Measurements from ENCODE around the gene GGCT.
"Not testable (repeated sequence)": the region's sequence is repeated elsewhere in the genome, so short reads cannot be mapped to it uniquely, and the experiment has no call there.

GGCT gene

GRCh38 chr7:30505174-30505697 is 607 bp upstream of the GGCT start:
- Histone ChIP-seq H3K4me1 (ENCODE audit: control insufficient read depth, insufficient read depth, low read length) (peaks cover 19% of the 10 kb centered on the region), H3K4me3 (ENCODE audit: low read length in 2 of 2) (peak overlapping the region; percentile 85 to 98), H3K27me3 (ENCODE audit: control insufficient read depth in 1 of 2, insufficient read depth in 2 of 2, low read length in 2 of 2) (no peaks in the 10 kb centered on the region), H3K9me3 (ENCODE audit: control insufficient read depth in 2 of 2, low read length in 2 of 2) (no peaks in the 10 kb centered on the region), H3K9ac (ENCODE audit: low read length in 2 of 2) (peak overlapping the region; percentile 85), H3K36me3 (ENCODE audit: control insufficient read depth in 2 of 2, insufficient read depth in 2 of 2, low read length in 2 of 2) (no peaks in the 10 kb centered on the region), H3K27ac (ENCODE audit: low read length) (peak overlapping the region; percentile 75)

- H3K36me3 ChIP-seq (ENCODE audit: control insufficient read depth in 2 of 2, insufficient read depth in 2 of 2, low read length in 2 of 2), result no peaks in the 10 kb centered on the region
- H3K27ac ChIP-seq (ENCODE audit: low read length), result no peak overlapping the region
- peak overlapping the region; percentile 80 to 87 for H3K9ac ChIP-seq (ENCODE audit: low read length in 2 of 2)
- no peaks in the 10 kb centered on the region for H3K27me3 ChIP-seq (ENCODE audit: control insufficient read depth in 1 of 2, insufficient read depth in 2 of 2, low read length in 2 of 2)
- peaks cover 19% of the 10 kb centered on the region for H3K4me1 ChIP-seq (ENCODE audit: control insufficient read depth, insufficient read depth, low read length)
- no peaks in the 10 kb centered on the region for H3K9me3 ChIP-seq (ENCODE audit: control insufficient read depth in 2 of 2, low read length in 2 of 2)
- H3K4me3 ChIP-seq (ENCODE audit: low read length in 2 of 2), result peak overlapping the region; percentile 88 to 98
Observed at GRCh38 chr7:30503274-30504212, 1.1 kb downstream of the GGCT start.

DNA sequence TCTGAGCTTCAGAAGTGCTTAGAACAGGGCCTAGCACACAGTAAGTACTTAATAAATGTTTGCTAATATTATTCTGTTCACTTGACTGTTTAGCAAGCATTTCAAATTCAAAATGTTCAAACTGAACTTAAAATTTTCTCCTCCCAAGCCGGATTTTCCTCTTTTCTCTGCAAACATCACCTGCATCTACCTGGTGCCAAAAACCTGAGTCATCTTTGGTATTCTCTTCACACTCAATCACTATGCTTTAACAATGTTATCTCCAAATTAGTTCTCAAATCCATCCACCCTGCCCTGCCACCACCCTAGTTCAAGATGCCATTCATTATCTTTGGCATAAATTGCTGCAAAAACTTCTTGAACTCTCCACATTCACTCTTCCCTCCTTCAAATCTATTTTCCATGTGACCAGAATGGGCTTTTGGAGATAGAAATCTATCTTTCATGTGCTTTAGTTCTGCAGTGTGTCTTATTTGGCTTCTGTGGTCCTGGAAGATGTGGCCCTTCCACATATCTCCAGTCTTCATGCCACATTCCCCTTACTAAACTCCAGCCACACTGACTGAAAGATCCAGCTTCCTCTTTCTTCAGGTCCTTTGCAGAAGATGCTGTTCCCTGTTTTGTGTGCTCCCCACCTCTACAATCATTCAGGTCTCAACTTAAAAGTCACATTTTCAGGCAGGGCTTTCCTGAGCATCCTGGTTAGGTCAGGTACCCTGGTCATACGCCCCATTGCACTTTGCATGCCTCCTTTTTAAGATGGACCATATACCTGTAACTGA is 2.0 kb downstream of the GGCT start:
- Histone ChIP-seq H3K4me1 (ENCODE audit: control insufficient read depth, insufficient read depth, low read length) (peaks cover 19% of the 10 kb centered on the region), H3K27ac (ENCODE audit: low read length) (no peak overlapping the region), H3K4me3 (ENCODE audit: low read length in 2 of 2) (peak overlapping the region in 1 of 2 donors; percentile 98), H3K36me3 (ENCODE audit: control insufficient read depth in 2 of 2, insufficient read depth in 2 of 2, low read length in 2 of 2) (peaks cover 0 to under 1% of the 10 kb centered on the region in 2 donors), H3K9ac (ENCODE audit: low read length in 2 of 2) (no peak overlapping the region), H3K9me3 (ENCODE audit: control insufficient read depth in 2 of 2, low read length in 2 of 2) (no peaks in the 10 kb centered on the region), H3K27me3 (ENCODE audit: control insufficient read depth in 1 of 2, insufficient read depth in 2 of 2, low read length in 2 of 2) (no peaks in the 10 kb centered on the region)

DNA sequence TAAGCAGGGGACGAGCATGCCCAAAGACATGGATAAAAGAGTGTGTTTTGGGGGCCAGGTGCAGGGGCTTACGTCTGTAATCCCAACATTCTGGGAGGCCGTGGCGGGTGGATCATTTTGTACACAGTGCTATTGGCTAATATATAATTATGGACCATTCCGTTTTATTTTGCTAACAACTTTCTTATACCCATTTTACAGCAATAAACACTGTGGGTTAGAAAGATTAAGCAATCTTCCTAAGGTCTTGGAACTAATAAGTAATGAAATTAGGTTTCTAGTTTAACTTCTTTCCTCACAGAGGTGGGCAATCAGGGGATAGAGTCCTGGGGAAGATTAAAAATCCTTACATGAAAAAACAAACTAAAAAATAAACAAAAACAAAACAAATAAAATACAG is 3.4 kb downstream of the GGCT start:
- peaks cover 2 to 3% of the 10 kb centered on the region in 2 donors for H3K36me3 ChIP-seq (ENCODE audit: control insufficient read depth in 2 of 2, insufficient read depth in 2 of 2, low read length in 2 of 2)
- no peak overlapping the region for H3K27ac ChIP-seq (ENCODE audit: low read length)
- no peak overlapping the region for H3K9ac ChIP-seq (ENCODE audit: low read length in 2 of 2)
- peaks cover 19% of the 10 kb centered on the region for H3K4me1 ChIP-seq (ENCODE audit: control insufficient read depth, insufficient read depth, low read length)
- no peak overlapping the region for H3K4me3 ChIP-seq (ENCODE audit: low read length in 2 of 2)
- H3K9me3 ChIP-seq (ENCODE audit: control insufficient read depth in 2 of 2, low read length in 2 of 2), result no peaks in the 10 kb centered on the region
- H3K27me3 ChIP-seq (ENCODE audit: control insufficient read depth in 1 of 2, insufficient read depth in 2 of 2, low read length in 2 of 2), result no peaks in the 10 kb centered on the region

- H3K27me3 ChIP-seq (ENCODE audit: control insufficient read depth in 1 of 2, insufficient read depth in 2 of 2, low read length in 2 of 2), result no peaks in the 10 kb centered on the region
- H3K9me3 ChIP-seq (ENCODE audit: control insufficient read depth in 2 of 2, low read length in 2 of 2), result no peaks in the 10 kb centered on the region
- H3K4me1 ChIP-seq (ENCODE audit: control insufficient read depth, insufficient read depth, low read length), result no peaks in the 10 kb centered on the region
- H3K27ac ChIP-seq (ENCODE audit: low read length), result no peak overlapping the region
- H3K36me3 ChIP-seq (ENCODE audit: control insufficient read depth in 2 of 2, insufficient read depth in 2 of 2, low read length in 2 of 2), result peaks cover 2 to 4% of the 10 kb centered on the region in 2 donors
- no peak overlapping the region for H3K9ac ChIP-seq (ENCODE audit: low read length in 2 of 2)
- H3K4me3 ChIP-seq (ENCODE audit: low read length in 2 of 2), result no peak overlapping the region
Observed at GRCh38 chr7:30493228-30493627, 11.4 kb downstream of the GGCT start.

GRCh38 chr7:30491417-30491816 is 13.2 kb downstream of the GGCT start:
- H3K9me3 ChIP-seq (ENCODE audit: control insufficient read depth in 2 of 2, low read length in 2 of 2), result no peaks in the 10 kb centered on the region
- H3K9ac ChIP-seq (ENCODE audit: low read length in 2 of 2), result no peak overlapping the region
- no peaks in the 10 kb centered on the region for H3K27me3 ChIP-seq (ENCODE audit: control insufficient read depth in 1 of 2, insufficient read depth in 2 of 2, low read length in 2 of 2)
- H3K4me1 ChIP-seq (ENCODE audit: control insufficient read depth, insufficient read depth, low read length), result no peaks in the 10 kb centered on the region
- no peak overlapping the region for H3K27ac ChIP-seq (ENCODE audit: low read length)
- H3K4me3 ChIP-seq (ENCODE audit: low read length in 2 of 2), result no peak overlapping the region
- peaks cover 0 to 2% of the 10 kb centered on the region in 2 donors for H3K36me3 ChIP-seq (ENCODE audit: control insufficient read depth in 2 of 2, insufficient read depth in 2 of 2, low read length in 2 of 2)

GRCh38 chr7:30487371-30487770 is 17.3 kb downstream of the GGCT start:
- no peak overlapping the region for H3K4me3 ChIP-seq (ENCODE audit: low read length in 2 of 2)
- no peaks in the 10 kb centered on the region for H3K4me1 ChIP-seq (ENCODE audit: control insufficient read depth, insufficient read depth, low read length)
- H3K27ac ChIP-seq (ENCODE audit: low read length), result no peak overlapping the region
- no peaks in the 10 kb centered on the region for H3K9me3 ChIP-seq (ENCODE audit: control insufficient read depth in 2 of 2, low read length in 2 of 2)
- no peak overlapping the region for H3K9ac ChIP-seq (ENCODE audit: low read length in 2 of 2)
- no peaks in the 10 kb centered on the region for H3K27me3 ChIP-seq (ENCODE audit: control insufficient read depth in 1 of 2, insufficient read depth in 2 of 2, low read length in 2 of 2)
- H3K36me3 ChIP-seq (ENCODE audit: control insufficient read depth in 2 of 2, insufficient read depth in 2 of 2, low read length in 2 of 2), result no peaks in the 10 kb centered on the region

- H3K27ac ChIP-seq (ENCODE audit: low read length), result no peak overlapping the region
- no peaks in the 10 kb centered on the region for H3K9me3 ChIP-seq (ENCODE audit: control insufficient read depth in 2 of 2, low read length in 2 of 2)
- no peak overlapping the region for H3K4me3 ChIP-seq (ENCODE audit: low read length in 2 of 2)
- no peaks in the 10 kb centered on the region for H3K4me1 ChIP-seq (ENCODE audit: control insufficient read depth, insufficient read depth, low read length)
- H3K36me3 ChIP-seq (ENCODE audit: control insufficient read depth in 2 of 2, insufficient read depth in 2 of 2, low read length in 2 of 2), result no peaks in the 10 kb centered on the region
- no peaks in the 10 kb centered on the region for H3K27me3 ChIP-seq (ENCODE audit: control insufficient read depth in 1 of 2, insufficient read depth in 2 of 2, low read length in 2 of 2)
- no peak overlapping the region for H3K9ac ChIP-seq (ENCODE audit: low read length in 2 of 2)
Observed at GRCh38 chr7:30485667-30486066, 19.0 kb downstream of the GGCT start.

DNA sequence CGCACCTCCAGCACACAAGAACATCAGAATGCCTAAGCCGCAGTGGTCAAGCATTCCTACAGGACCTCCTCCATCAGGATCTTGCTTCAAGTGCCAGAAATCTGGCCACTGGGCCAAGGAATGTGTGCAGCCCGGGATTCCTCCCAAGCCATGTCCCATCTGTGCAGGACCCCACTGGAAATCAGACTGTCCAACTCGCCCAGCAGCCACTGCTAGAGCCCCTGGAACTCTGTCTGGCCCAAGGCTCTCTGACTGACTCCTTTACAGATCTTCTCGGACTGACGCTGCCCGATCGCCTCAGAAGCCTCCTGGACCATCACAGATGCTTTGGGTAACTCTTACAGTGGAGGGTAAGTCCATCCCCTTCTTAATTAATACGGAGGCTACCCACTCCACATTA is 23.2 kb downstream of the GGCT start:
- H3K4me3 ChIP-seq (ENCODE audit: low read length in 2 of 2); H3K36me3 ChIP-seq (ENCODE audit: control insufficient read depth in 2 of 2, insufficient read depth in 2 of 2, low read length in 2 of 2); H3K27me3 ChIP-seq (ENCODE audit: control insufficient read depth in 1 of 2, insufficient read depth in 2 of 2, low read length in 2 of 2); H3K9ac ChIP-seq (ENCODE audit: low read length in 2 of 2); H3K27ac ChIP-seq (ENCODE audit: low read length); H3K9me3 ChIP-seq (ENCODE audit: control insufficient read depth in 2 of 2, low read length in 2 of 2): not testable (repeated sequence)
- H3K4me1 ChIP-seq (ENCODE audit: control insufficient read depth, insufficient read depth, low read length), result peaks cover 24% of the 10 kb centered on the region

DNA sequence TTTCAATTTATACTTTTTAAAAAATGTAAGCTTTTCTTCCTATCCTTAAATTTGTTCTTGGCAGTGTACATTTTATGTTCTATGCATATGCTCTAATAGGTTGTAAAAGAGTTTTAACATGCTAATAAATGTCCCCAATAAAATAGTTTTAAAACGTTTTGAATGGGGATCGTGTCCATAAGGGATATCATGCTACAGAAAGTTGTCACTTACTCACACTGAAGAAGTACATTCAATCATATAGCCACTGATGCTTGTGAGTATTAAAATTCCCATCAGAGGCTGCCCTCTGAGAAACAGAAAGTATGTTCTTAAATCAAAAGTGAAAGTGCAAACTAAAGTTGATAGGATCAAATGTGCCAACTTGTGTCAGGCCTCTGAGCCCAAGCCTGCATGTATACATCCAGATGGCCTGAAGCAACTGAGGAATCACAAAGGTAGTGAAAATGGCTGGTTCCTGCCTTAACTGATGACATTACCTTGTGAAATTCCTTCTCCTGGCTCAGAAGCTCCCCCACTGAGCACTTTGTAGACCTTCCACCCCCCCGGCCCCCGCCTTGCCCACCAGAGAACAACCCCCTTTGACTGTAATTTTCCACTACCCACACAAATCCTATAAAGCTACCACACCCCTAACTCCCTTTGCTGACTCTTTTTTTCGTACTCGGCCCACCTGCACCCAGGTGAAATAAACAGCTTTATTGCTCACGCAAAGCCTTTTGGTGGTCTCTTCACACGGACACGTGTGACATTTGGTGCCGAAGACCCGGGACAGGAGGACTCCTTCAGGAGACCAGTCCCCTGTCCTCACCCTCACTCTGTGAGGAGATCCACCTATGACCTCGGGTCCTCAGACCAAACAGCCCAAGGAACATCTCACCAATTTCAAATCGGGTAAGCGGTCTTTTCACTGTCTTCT is 25.2 kb downstream of the GGCT start:
- no peaks in the 10 kb centered on the region for H3K36me3 ChIP-seq (ENCODE audit: control insufficient read depth in 2 of 2, insufficient read depth in 2 of 2, low read length in 2 of 2)
- peaks cover 40% of the 10 kb centered on the region for H3K4me1 ChIP-seq (ENCODE audit: control insufficient read depth, insufficient read depth, low read length)
- H3K9ac ChIP-seq (ENCODE audit: low read length in 2 of 2), result peak overlapping the region; percentile 67 to 84
- peak overlapping the region; percentile 75 to 85 for H3K4me3 ChIP-seq (ENCODE audit: low read length in 2 of 2)
- peak overlapping the region; percentile 87 for H3K27ac ChIP-seq (ENCODE audit: low read length)
- H3K27me3 ChIP-seq (ENCODE audit: control insufficient read depth in 1 of 2, insufficient read depth in 2 of 2, low read length in 2 of 2), result no peaks in the 10 kb centered on the region
- H3K9me3 ChIP-seq (ENCODE audit: control insufficient read depth in 2 of 2, low read length in 2 of 2), result no peaks in the 10 kb centered on the region
